Raji (cell line): ENCODE data around the gene SERPINB1.

Experiments used
- POLR2A ChIP-seq: IDR thresholded peaks from 2 replicates; pipeline ENCODE4 v1.6.1; 2011; ENCODE audit warnings: low read depth, low read length, control low read depth; ENCODE audit not compliant: insufficient read depth

SERPINB1 gene

GRCh38 chr6:2810092-2810671 is 31.5 kb downstream of the SERPINB1 start:
- TF ChIP-seq POLR2A = no peak

- TF ChIP-seq POLR2A = no peak
Observed at GRCh38 chr6:2809015-2809414, 32.6 kb downstream of the SERPINB1 start.

- TF ChIP-seq POLR2A = no peak
Observed at GRCh38 chr6:2807342-2808090, 34.1 kb downstream of the SERPINB1 start.

- TF ChIP-seq POLR2A = no peak
Observed at GRCh38 chr6:2806644-2807043, 35.0 kb downstream of the SERPINB1 start.

- TF ChIP-seq POLR2A = no peak
Observed at GRCh38 chr6:2805031-2805430, 36.6 kb downstream of the SERPINB1 start.

- TF ChIP-seq POLR2A = no peak
Observed at GRCh38 chr6:2804516-2804915, 37.1 kb downstream of the SERPINB1 start.

GRCh38 chr6:2803731-2804429 is 37.8 kb downstream of the SERPINB1 start:
- TF ChIP-seq POLR2A = no peak

- TF ChIP-seq POLR2A = no peak
Observed at GRCh38 chr6:2802521-2803060, 39.1 kb downstream of the SERPINB1 start.

GRCh38 chr6:2800552-2801316 is 40.9 kb downstream of the SERPINB1 start:
- no peak for TF ChIP-seq POLR2A

GRCh38 chr6:2799936-2800527 is 41.6 kb downstream of the SERPINB1 start:
- no peak for TF ChIP-seq POLR2A

- TF ChIP-seq POLR2A = no peak
Observed at GRCh38 chr6:2798586-2799134, 43.0 kb downstream of the SERPINB1 start.

- TF ChIP-seq POLR2A = no peak
Observed at GRCh38 chr6:2797564-2798031, 44.1 kb downstream of the SERPINB1 start.

GRCh38 chr6:2796861-2797260 is 44.8 kb downstream of the SERPINB1 start:
- no peak for TF ChIP-seq POLR2A

- no peak for TF ChIP-seq POLR2A
Observed at GRCh38 chr6:2795956-2796355, 45.7 kb downstream of the SERPINB1 start.
